Caco-2 (cell line): ENCODE data around the gene DIO1. TPM values are rescaled to one million over a fixed set of nuclear protein-coding genes. Genes with fewer than 3 reads are reported as not detected.
"Not testable (repeated sequence)": the region's sequence is repeated elsewhere in the genome, so short reads cannot be mapped to it uniquely, and the experiment has no call there.

Experiments used
- BruUV-seq: library from RNA; stranded (reverse); fragments of 400-500 nt; replicated peaks from 2 replicates; lab custom pipeline; 2021; lab: Mats Ljungman, UMichigan
- CTCF ChIA-PET: fragments of 300-600 bp; sonication (Branson Sonifier 250); formaldehyde crosslinking; loops from one replicate; lab custom pipeline; 2022; ENCODE audit warnings: antibody characterized with exemption; lab: Charles Lee
- POLR2A ChIA-PET: fragments of 300-600 bp; sonication (Branson Sonifier 250); formaldehyde crosslinking; loops from one replicate; lab custom pipeline; 2022; ENCODE audit warnings: antibody characterized with exemption; lab: Charles Lee
- DNase-seq, 2 experiments: peaks; one replicate each; pipeline versions ENCODE4 v3.0.0 to v3.0.0-alpha.2; 2020 to 2022
- H3K27me3 ChIP-seq: replicated peaks from 2 replicates; pipeline ENCODE4 v1.6.0; 2011; ENCODE audit warnings: low read length; ENCODE audit not compliant: control insufficient read depth, insufficient read depth
- H3K36me3 ChIP-seq: 2 replicates; pipeline ENCODE4 v1.5.1; 2011; ENCODE audit warnings: low read length; ENCODE audit not compliant: control insufficient read depth, insufficient read depth
- H3K4me1 ChIP-seq: fragments of 250-450 bp; sonication (Bioruptor Pico); 2 replicates; pipeline ENCODE4 v1.5.1; 2020; ENCODE audit warnings: mild to moderate bottlenecking
- H3K4me3 ChIP-seq: 2 replicates; pipeline ENCODE4 v1.5.1; 2011; ENCODE audit warnings: low read depth, mild to moderate bottlenecking, control low read depth, low read length
- H3K9me3 ChIP-seq: fragments of 250-450 bp; sonication (Bioruptor Pico); 2 replicates; pipeline ENCODE4 v1.5.1; 2020; ENCODE audit warnings: mild to moderate bottlenecking, moderate library complexity
- H3K27ac Mint-ChIP-seq: one replicate; pipeline ENCODE4 v1.8.0; 2022; ENCODE audit warnings: mixed read lengths; ENCODE audit not compliant: unreplicated experiment
- H3K27me3 Mint-ChIP-seq: one replicate; pipeline ENCODE4 v1.8.0; 2022; ENCODE audit warnings: mixed read lengths; ENCODE audit not compliant: insufficient read depth, unreplicated experiment
- H3K36me3 Mint-ChIP-seq: one replicate; pipeline ENCODE4 v1.8.0; 2022; ENCODE audit warnings: mild to moderate bottlenecking, mixed read lengths; ENCODE audit not compliant: insufficient read depth, unreplicated experiment
- H3K4me1 Mint-ChIP-seq: one replicate; pipeline ENCODE4 v1.8.0; 2022; ENCODE audit warnings: low read depth, mixed read lengths; ENCODE audit not compliant: unreplicated experiment
- H3K4me3 Mint-ChIP-seq: one replicate; pipeline ENCODE4 v1.8.0; 2022; ENCODE audit warnings: mild to moderate bottlenecking, moderate library complexity, mixed read lengths; ENCODE audit not compliant: unreplicated experiment
- H3K9me3 Mint-ChIP-seq: one replicate; pipeline ENCODE4 v1.8.0; 2022; ENCODE audit warnings: mixed read lengths; ENCODE audit not compliant: unreplicated experiment
- CTCF ChIP-seq, 2 experiments: fragments of 200-600 bp in 1 of 2; IDR thresholded peaks; 1 replicate in 1 of 2; 2 replicates in 1 of 2; pipeline versions ENCODE4 v1.5.1 to v1.8.0; 2011 to 2022; ENCODE audit warnings: antibody characterized with exemption in 1 of 2, control low read depth in 1 of 2, inconsistent platforms in 1 of 2, low read depth in 1 of 2, low read length in 1 of 2, mild to moderate bottlenecking in 1 of 2, moderate library complexity in 1 of 2; ENCODE audit not compliant: insufficient read depth in 1 of 2, severe bottlenecking in 1 of 2, unreplicated experiment in 1 of 2
- intact Hi-C: fragments of 100-400 bp; cut with micrococcal nuclease; formaldehyde crosslinking; loops from one replicate; pipeline ENCODE4 v1.10.0; 2022; ENCODE audit not compliant: unreplicated experiment
- total RNA-seq: library from RNA; stranded (reverse); gene quantifications from 2 replicates; pipeline ENCODE4 v1.2.3, GENCODE V29; 2022

DIO1 gene
- total RNA-seq, 1 experiment from 2014 or later: 7.1 TPM

GRCh38 chr1:53871773-53872484, 22.1 kb upstream of the DIO1 start:
- no peaks in the 10 kb centered on the region for H3K27me3 ChIP-seq
- H3K4me3 ChIP-seq: no peak overlapping the region
- Mint-ChIP-seq H3K27me3 (no peaks in the 10 kb centered on the region), H3K4me1 (no peaks in the 10 kb centered on the region), H3K36me3 (peaks cover 6% of the 10 kb centered on the region), H3K27ac (no peak overlapping the region), H3K9me3 (no peaks in the 10 kb centered on the region), H3K4me3 (no peak overlapping the region)
- no peaks in the 10 kb centered on the region for H3K9me3 ChIP-seq
- ChIA-PET POLR2A (no interaction called here), CTCF (no interaction called here)
- DNase-seq: no peak
- no TSS peak for BruUV-seq
- TF ChIP-seq CTCF (IDR thresholded peaks at IDR 0.05; ENCODE audit: insufficient read depth in 1 of 2, low read depth in 1 of 2, low read length in 1 of 2, severe bottlenecking in 1 of 2, unreplicated experiment in 1 of 2): no peak
- intact Hi-C loops: no loop called here
- no peaks in the 10 kb centered on the region for H3K4me1 ChIP-seq
- H3K36me3 ChIP-seq: no peaks in the 10 kb centered on the region

GRCh38 chr1:53875150-53875549, 18.8 kb upstream of the DIO1 start:
- H3K4me1 ChIP-seq, H3K4me3 Mint-ChIP-seq, intact Hi-C loops, POLR2A ChIA-PET, H3K9me3 Mint-ChIP-seq, H3K9me3 ChIP-seq, H3K27me3 Mint-ChIP-seq, BruUV-seq, H3K36me3 ChIP-seq, DNase-seq, H3K27me3 ChIP-seq, CTCF ChIA-PET, H3K4me1 Mint-ChIP-seq, H3K27ac Mint-ChIP-seq, H3K4me3 ChIP-seq, H3K36me3 Mint-ChIP-seq: not testable (repeated sequence)

- H3K4me3 ChIP-seq: no peak overlapping the region
- no peaks in the 10 kb centered on the region for H3K27me3 Mint-ChIP-seq
- peaks cover 8% of the 10 kb centered on the region for H3K36me3 Mint-ChIP-seq
- ChIA-PET POLR2A (no interaction called here), CTCF (interaction anchor here (0.8 to 2.7 kb wide), 9 partner anchors 11 to 81 kb away, joined by 3 to 14 read pairs (median 4); partner anchors contain the start of genes DIO1, IFT25, LRRC42 and YIPF1)
- no TSS peak for BruUV-seq
- intact Hi-C loops: loop anchor here (1.0 kb wide), 2 partner anchors 41 to 71 kb away; no protein-coding TSS in a partner anchor
- no peaks in the 10 kb centered on the region for H3K27me3 ChIP-seq
- no peaks in the 10 kb centered on the region for H3K9me3 ChIP-seq
- peak; percentile 41 to 44 for TF ChIP-seq CTCF (IDR thresholded peaks at IDR 0.05; ENCODE audit: insufficient read depth in 1 of 2, low read depth in 1 of 2, low read length in 1 of 2, severe bottlenecking in 1 of 2, unreplicated experiment in 1 of 2)
- H3K4me1 Mint-ChIP-seq: no peaks in the 10 kb centered on the region
- H3K4me1 ChIP-seq: no peaks in the 10 kb centered on the region
- no peak overlapping the region for H3K27ac Mint-ChIP-seq
- peak in 1 of 2 experiments; percentile 49 for DNase-seq
- no peaks in the 10 kb centered on the region for H3K36me3 ChIP-seq
- no peaks in the 10 kb centered on the region for H3K9me3 Mint-ChIP-seq
- no peak overlapping the region for H3K4me3 Mint-ChIP-seq
Observed at GRCh38 chr1:53878492-53879105, 15.4 kb upstream of the DIO1 start.

GRCh38 chr1:53881853-53882252, 12.1 kb upstream of the DIO1 start:
- H3K36me3 ChIP-seq, H3K4me1 Mint-ChIP-seq, H3K36me3 Mint-ChIP-seq, H3K4me3 Mint-ChIP-seq, H3K4me3 ChIP-seq, intact Hi-C loops, BruUV-seq, H3K9me3 Mint-ChIP-seq, H3K27ac Mint-ChIP-seq, H3K27me3 ChIP-seq, H3K4me1 ChIP-seq, H3K27me3 Mint-ChIP-seq, POLR2A ChIA-PET, DNase-seq, H3K9me3 ChIP-seq: not testable (repeated sequence)
- CTCF ChIA-PET: interaction anchor here (1.2 kb wide), 1 partner anchor 64 kb away, joined by 3 read pairs; the partner anchor contains the start of genes IFT25 and LRRC42

- CTCF ChIA-PET, H3K36me3 ChIP-seq, H3K4me1 ChIP-seq, H3K27ac Mint-ChIP-seq, H3K27me3 Mint-ChIP-seq, POLR2A ChIA-PET, H3K4me3 ChIP-seq, H3K9me3 Mint-ChIP-seq, H3K9me3 ChIP-seq, H3K4me1 Mint-ChIP-seq, H3K36me3 Mint-ChIP-seq, BruUV-seq, intact Hi-C loops, H3K4me3 Mint-ChIP-seq, DNase-seq, H3K27me3 ChIP-seq: not testable (repeated sequence)
Observed at GRCh38 chr1:53883600-53883999, 10.4 kb upstream of the DIO1 start.
